Activated CD4-positive, CD25-positive, alpha-beta regulatory T cell treated with anti-CD3 and anti-CD28 coated beads, Interleukin-2, amount 50 U/mL, for 72 hours (primary cell): ENCODE data around the gene IDH2.
A peak's percentile ranks its signal among the peaks of the same experiment; 100 is the strongest.

Experiments
- DNase-seq: peaks from one replicate; pipeline ENCODE4 v3.0.0; 2021

Gene IDH2

GRCh38 chr15:90062462-90062932 lies 39.8 kb downstream of the IDH2 start:
- no peak for DNase-seq

GRCh38 chr15:90062023-90062442 lies 40.2 kb downstream of the IDH2 start:
- peak; percentile 55 for DNase-seq

GRCh38 chr15:90060797-90061196 lies 41.5 kb downstream of the IDH2 start:
- no peak for DNase-seq

GRCh38 chr15:90059208-90059985 lies 42.9 kb downstream of the IDH2 start:
- DNase-seq: peak; percentile 69

GRCh38 chr15:90058775-90059174 lies 43.5 kb downstream of the IDH2 start:
- no peak for DNase-seq

- no peak for DNase-seq
Measured at GRCh38 chr15:90058308-90058707, 44.0 kb downstream of the IDH2 start.

- DNase-seq: no peak
Measured at GRCh38 chr15:90056529-90056928, 45.7 kb downstream of the IDH2 start.

- no peak for DNase-seq
Measured at GRCh38 chr15:90055182-90055581, 47.1 kb downstream of the IDH2 start.

GRCh38 chr15:90054618-90055097 lies 47.6 kb downstream of the IDH2 start:
- no peak for DNase-seq

- DNase-seq: no peak
Measured at GRCh38 chr15:90053685-90054466, 48.4 kb downstream of the IDH2 start.

- DNase-seq: no peak
Measured at GRCh38 chr15:90051874-90052273, 50.4 kb downstream of the IDH2 start.

- no peak for DNase-seq
Measured at GRCh38 chr15:90049666-90050604, 52.3 kb downstream of the IDH2 start.

GRCh38 chr15:90049030-90049429 lies 53.2 kb downstream of the IDH2 start:
- no peak for DNase-seq

- DNase-seq: no peak
Measured at GRCh38 chr15:90047956-90048575, 54.2 kb downstream of the IDH2 start.

GRCh38 chr15:90046911-90047392 lies 55.3 kb downstream of the IDH2 start:
- no peak for DNase-seq

- no peak for DNase-seq
Measured at GRCh38 chr15:90046289-90046688, 56.0 kb downstream of the IDH2 start.

GRCh38 chr15:90044916-90045371 lies 57.3 kb downstream of the IDH2 start:
- no peak for DNase-seq

- no peak for DNase-seq
Measured at GRCh38 chr15:90044191-90044590, 58.1 kb downstream of the IDH2 start.

- DNase-seq: no peak
Measured at GRCh38 chr15:90043530-90044010, 58.7 kb downstream of the IDH2 start.

GRCh38 chr15:90042766-90043529 lies 59.3 kb downstream of the IDH2 start:
- no peak for DNase-seq

GRCh38 chr15:90042356-90042755 lies 59.9 kb downstream of the IDH2 start:
- DNase-seq: no peak
